GM15510 (cell line): Measurements from ENCODE around the gene PDE9A.

Experiments used
- POLR2A ChIP-seq: IDR thresholded peaks from 3 replicates; pipeline ENCODE4 v1.6.1; 2011; ENCODE audit warnings: borderline replicate concordance; ENCODE audit not compliant: insufficient read length; ENCODE audit errors: extremely low read depth

The PDE9A gene

GRCh38 chr21:42775891-42776290 lies 122.5 kb downstream of the PDE9A start:
- TF ChIP-seq POLR2A: no peak

DNA sequence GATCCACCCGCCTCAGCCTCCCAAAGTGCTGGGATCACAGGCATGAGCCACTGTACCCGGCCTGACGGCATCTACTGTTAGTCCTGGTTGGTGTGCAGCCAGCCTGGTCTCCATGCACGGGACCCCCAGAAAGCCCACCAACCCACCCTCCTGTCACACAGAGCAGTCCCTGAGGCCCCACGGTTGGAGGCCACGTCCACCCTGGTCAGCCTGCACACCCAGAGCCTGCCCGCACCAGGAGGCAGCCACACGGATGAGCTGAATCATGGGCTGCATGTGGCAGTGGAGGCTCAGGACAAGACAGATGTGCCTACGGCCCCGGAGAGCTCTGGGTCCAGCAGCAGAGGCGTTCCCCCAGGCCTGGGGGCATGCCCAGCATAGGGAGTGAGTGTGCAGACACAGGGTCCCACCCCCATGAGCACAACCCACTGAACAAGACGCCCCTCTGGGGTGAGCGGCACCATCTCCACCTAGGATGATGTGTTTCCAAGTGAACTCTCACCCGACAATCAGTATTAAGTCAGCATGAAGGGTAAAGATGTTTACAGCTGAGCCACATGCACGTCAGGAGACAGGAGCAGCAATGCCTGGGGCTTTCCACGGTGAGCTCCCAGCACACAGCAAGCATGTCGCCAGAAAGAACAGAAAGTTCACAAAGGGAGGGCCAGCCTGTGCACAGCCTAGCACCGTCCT lies 123.8 kb downstream of the PDE9A start:
- TF ChIP-seq POLR2A: no peak

GRCh38 chr21:42777757-42778344 lies 124.4 kb downstream of the PDE9A start:
- TF ChIP-seq POLR2A: no peak

- no peak for TF ChIP-seq POLR2A
Observed at GRCh38 chr21:42779431-42779861, 126.0 kb downstream of the PDE9A start.

GRCh38 chr21:42780617-42781016 lies 127.2 kb downstream of the PDE9A start:
- no peak for TF ChIP-seq POLR2A

- TF ChIP-seq POLR2A: no peak
Observed at GRCh38 chr21:42781150-42781970, 127.9 kb downstream of the PDE9A start.

DNA sequence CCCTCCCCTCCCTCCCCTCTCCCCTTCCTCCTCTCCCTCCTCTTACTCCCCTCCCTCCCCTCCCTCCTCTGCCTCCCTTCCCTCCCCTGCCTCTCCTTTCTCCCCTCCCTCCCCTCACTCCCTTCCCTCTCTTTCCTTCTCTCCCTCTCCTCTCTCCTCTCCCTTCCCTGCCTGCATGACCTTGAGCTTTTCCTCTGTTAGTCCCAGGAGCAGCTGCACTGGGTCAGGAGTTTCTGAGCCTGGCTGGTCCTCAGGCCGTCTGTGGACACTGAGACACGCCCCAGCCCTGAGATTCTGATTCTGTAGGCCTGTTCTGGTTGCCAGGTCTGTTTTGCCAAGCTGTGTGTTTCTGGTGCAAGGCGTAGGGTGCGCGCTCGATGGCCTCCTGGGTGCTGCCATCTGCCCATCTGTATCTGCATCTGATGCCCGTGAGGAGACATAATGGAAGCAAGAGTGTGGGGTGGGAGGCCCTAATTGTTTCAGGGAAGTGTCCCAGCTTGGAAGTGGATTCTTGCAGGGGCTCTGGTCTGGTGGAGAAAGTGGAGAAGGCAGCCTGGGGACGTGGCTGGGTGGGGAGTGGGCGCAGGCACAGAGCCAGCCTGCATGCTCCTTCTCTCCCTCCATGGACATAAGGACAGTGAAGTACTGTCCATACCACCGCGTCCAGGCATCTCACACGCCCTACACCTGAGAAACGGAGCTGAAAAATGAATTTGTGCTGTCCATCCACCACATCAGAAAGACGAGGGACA lies 128.7 kb downstream of the PDE9A start:
- TF ChIP-seq POLR2A: no peak

DNA sequence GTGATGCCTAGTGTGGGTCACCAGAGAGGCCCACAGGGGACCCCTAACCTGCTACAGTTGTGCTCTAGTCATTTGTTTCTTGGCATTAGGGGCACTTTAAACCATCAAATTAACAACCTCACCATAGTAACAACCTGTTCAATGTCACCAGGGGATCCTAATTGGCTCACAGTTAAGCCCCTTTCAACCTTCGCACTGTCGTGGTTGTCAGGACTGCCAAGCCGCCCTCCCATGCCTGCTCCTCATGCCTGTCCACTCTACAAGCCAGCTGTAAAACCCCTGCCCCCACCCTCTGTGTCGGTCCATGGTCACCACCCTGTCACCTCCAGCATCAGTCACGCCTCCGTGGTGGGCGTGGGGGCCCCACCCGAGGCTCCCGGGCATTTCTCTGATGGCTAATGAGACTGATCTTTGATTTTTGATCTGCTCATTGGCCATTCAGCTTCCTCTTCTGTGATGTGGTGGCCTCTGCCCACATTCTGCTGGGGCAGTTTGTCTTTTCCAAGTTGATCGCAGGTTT lies 129.4 kb downstream of the PDE9A start:
- no peak for TF ChIP-seq POLR2A

DNA sequence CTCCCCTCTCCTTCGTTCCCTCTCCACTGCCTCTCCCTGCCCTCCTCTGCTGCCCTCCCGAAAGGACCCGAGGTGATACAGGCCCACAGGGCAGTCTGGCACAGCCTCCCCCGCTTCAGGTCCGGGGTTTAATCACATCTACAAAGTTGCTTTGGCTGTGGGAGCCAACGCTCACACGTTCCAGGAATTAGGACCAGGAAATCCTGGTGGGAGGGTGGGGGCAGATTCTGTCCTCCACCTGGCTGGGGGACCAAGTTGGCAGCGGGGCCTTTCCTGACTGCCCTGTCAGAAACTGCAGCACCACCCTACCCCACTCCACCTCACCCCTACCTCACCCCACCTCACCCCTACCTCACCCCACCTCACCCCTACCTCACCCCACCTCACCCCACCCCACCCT lies 130.9 kb downstream of the PDE9A start:
- no peak for TF ChIP-seq POLR2A

DNA sequence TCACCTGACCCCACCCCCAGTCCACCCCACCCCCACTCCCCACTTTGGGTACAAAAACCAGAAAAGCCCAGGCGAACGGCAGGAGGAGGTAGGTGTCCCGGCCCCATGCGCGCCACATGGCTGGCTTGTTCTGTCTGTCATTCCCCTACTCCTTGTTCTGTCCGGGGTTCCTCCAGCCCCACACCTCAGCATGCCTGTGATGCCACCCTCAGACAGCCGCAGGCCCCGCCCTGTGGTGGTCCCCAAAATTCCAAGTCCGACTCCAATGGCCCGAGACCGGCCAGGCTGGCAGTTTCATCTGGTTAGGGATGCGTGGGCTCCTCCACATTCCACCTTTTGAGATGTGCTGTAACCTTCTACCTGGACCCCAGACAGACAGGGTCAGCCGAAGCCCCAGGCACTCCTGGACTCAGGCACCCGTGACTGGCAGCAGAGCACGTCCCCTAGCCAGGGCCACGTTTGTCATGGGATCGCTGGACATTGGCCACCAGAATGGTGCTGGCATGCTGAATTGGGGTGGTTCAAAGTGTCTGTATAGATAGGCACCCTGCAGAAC lies 131.6 kb downstream of the PDE9A start:
- no peak for TF ChIP-seq POLR2A

GRCh38 chr21:42785666-42786427 lies 132.4 kb downstream of the PDE9A start:
- no peak for TF ChIP-seq POLR2A

GRCh38 chr21:42786884-42787283 lies 133.5 kb downstream of the PDE9A start:
- no peak for TF ChIP-seq POLR2A

DNA sequence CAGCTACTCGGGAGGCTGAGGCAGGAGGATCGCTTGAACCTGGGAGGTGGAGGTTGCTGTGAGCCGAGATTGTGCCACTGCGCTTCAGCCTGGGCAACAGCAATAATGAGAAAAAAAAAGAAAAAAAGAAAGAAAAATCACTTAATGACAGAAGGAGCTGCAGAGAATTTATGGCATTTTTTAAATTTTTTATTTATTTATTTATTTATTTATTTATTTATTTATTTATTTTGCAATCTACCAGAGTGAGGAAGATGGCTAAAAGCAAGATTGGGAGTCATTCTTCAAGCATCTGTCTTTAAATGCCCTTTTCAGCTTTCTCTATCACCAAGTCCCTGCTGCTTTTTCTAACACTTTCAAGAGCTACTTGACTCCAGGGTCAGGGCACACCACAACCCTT lies 134.2 kb downstream of the PDE9A start:
- no peak for TF ChIP-seq POLR2A
